H9 (cell line): Measurements from ENCODE around the gene FYCO1. TPM values are rescaled to one million over a fixed set of nuclear protein-coding genes. Genes with fewer than 3 reads are reported as not detected.

Experiments
- DNase-seq: peaks from one replicate; pipeline ENCODE4 v3.0.0-alpha.2; 2017
- H2AFZ ChIP-seq: one replicate; pipeline ENCODE4 v1.6.1; 2013; ENCODE audit warnings: mild to moderate bottlenecking, low read length, control low read depth, moderate library complexity
- H2AK5ac ChIP-seq: 2 replicates; pipeline ENCODE4 v1.6.1; 2013; ENCODE audit warnings: low read length, control low read depth, mixed read lengths; ENCODE audit not compliant: insufficient read length
- H2BK120ac ChIP-seq: one replicate; pipeline ENCODE4 v1.6.1; 2013; ENCODE audit warnings: low read depth, mild to moderate bottlenecking, low read length, control low read depth, inconsistent platforms; ENCODE audit not compliant: poor library complexity, severe bottlenecking
- H2BK12ac ChIP-seq: 2 replicates; pipeline ENCODE4 v1.6.1; 2013; ENCODE audit warnings: low read length, control low read depth, mixed read lengths, low read depth; ENCODE audit not compliant: insufficient read length
- H2BK15ac ChIP-seq: 2 replicates; pipeline ENCODE4 v1.6.1; 2013; ENCODE audit warnings: low read depth, low read length, control low read depth
- H2BK20ac ChIP-seq: one replicate; pipeline ENCODE4 v1.6.1; 2013; ENCODE audit warnings: low read depth, mild to moderate bottlenecking, low read length, control low read depth, inconsistent platforms; ENCODE audit not compliant: poor library complexity, severe bottlenecking
- H2BK5ac ChIP-seq: 2 replicates; pipeline ENCODE4 v1.6.1; 2013; ENCODE audit warnings: low read length, control low read depth, mixed read lengths; ENCODE audit not compliant: insufficient read length
- H3K14ac ChIP-seq: 2 replicates; pipeline ENCODE4 v1.6.1; 2013; ENCODE audit warnings: low read length, control low read depth; ENCODE audit not compliant: insufficient read depth
- H3K18ac ChIP-seq: 2 replicates; pipeline ENCODE4 v1.6.1; 2013; ENCODE audit warnings: low read depth, mild to moderate bottlenecking, mixed read lengths, low read length, control low read depth; ENCODE audit not compliant: insufficient read length
- H3K23ac ChIP-seq: 2 replicates; pipeline ENCODE4 v1.6.1; 2013; ENCODE audit warnings: low read length, control low read depth, mixed read lengths, low read depth; ENCODE audit not compliant: insufficient read length
- H3K23me2 ChIP-seq: 2 replicates; pipeline ENCODE4 v1.6.1; 2013; ENCODE audit warnings: low read depth, mild to moderate bottlenecking, mixed read lengths, low read length, control low read depth; ENCODE audit not compliant: insufficient read length, poor library complexity, severe bottlenecking
- H3K27ac ChIP-seq: 2 replicates; pipeline ENCODE4 v1.5.1; 2013; ENCODE audit warnings: low read length, control low read depth, mixed read lengths, low read depth; ENCODE audit not compliant: insufficient read length
- H3K27me3 ChIP-seq: 2 replicates; pipeline ENCODE4 v1.6.1; 2013; ENCODE audit warnings: low read length, control low read depth, inconsistent platforms; ENCODE audit not compliant: insufficient read depth
- H3K4ac ChIP-seq: 2 replicates; pipeline ENCODE4 v1.6.1; 2013; ENCODE audit warnings: low read depth, mild to moderate bottlenecking, control low read depth, inconsistent platforms, low read length, moderate library complexity
- H3K4me1 ChIP-seq: 2 replicates; pipeline ENCODE4 v1.6.1; 2013; ENCODE audit warnings: low read length, control low read depth, inconsistent platforms; ENCODE audit not compliant: insufficient read depth
- H3K4me2 ChIP-seq: 2 replicates; pipeline ENCODE4 v1.6.1; 2013; ENCODE audit warnings: low read length, control low read depth, mixed read lengths; ENCODE audit not compliant: insufficient read length, insufficient read depth
- H3K56ac ChIP-seq: 2 replicates; pipeline ENCODE4 v1.6.1; 2013; ENCODE audit warnings: low read depth, mild to moderate bottlenecking, mixed read lengths, low read length, control low read depth; ENCODE audit not compliant: insufficient read length
- H3K79me1 ChIP-seq: 2 replicates; pipeline ENCODE4 v1.6.1; 2013; ENCODE audit warnings: low read depth, mild to moderate bottlenecking, moderate library complexity, low read length, control low read depth, inconsistent platforms; ENCODE audit not compliant: insufficient read depth, poor library complexity, severe bottlenecking
- H3K79me2 ChIP-seq: 2 replicates; pipeline ENCODE4 v1.6.1; 2013; ENCODE audit warnings: low read length, control low read depth, inconsistent platforms; ENCODE audit not compliant: insufficient read depth
- H3K9ac ChIP-seq: 2 replicates; pipeline ENCODE4 v1.6.1; 2013; ENCODE audit warnings: low read length, control low read depth, mixed read lengths; ENCODE audit not compliant: insufficient read length; ENCODE audit errors: extremely low read depth
- H3K9me3 ChIP-seq: one replicate; pipeline ENCODE4 v1.6.1; 2013; ENCODE audit warnings: low read depth, low read length, inconsistent platforms; ENCODE audit not compliant: control insufficient read depth
- H3T11ph ChIP-seq: one replicate; pipeline ENCODE4 v1.6.1; 2013; ENCODE audit warnings: mild to moderate bottlenecking, low read length, control low read depth, inconsistent platforms
- H4K20me1 ChIP-seq: one replicate; pipeline ENCODE4 v1.6.1; 2013; ENCODE audit not compliant: control insufficient read depth, insufficient read length, insufficient read depth
- H4K5ac ChIP-seq: 2 replicates; pipeline ENCODE4 v1.6.1; 2013; ENCODE audit warnings: low read depth, mild to moderate bottlenecking, mixed read lengths, low read length, control low read depth; ENCODE audit not compliant: insufficient read length
- H4K8ac ChIP-seq: replicated peaks from 2 replicates; pipeline ENCODE4 v1.6.1; 2013; ENCODE audit warnings: low read length, control low read depth, mixed read lengths, low read depth; ENCODE audit not compliant: insufficient read length
- H4K91ac ChIP-seq: 2 replicates; pipeline ENCODE4 v1.6.1; 2013; ENCODE audit warnings: low read depth, mild to moderate bottlenecking, moderate library complexity, mixed read lengths, low read length, control low read depth; ENCODE audit not compliant: insufficient read length
- H3K27ac Mint-ChIP-seq, 3 experiments: 2 replicates in 2 of 3; 3 replicates in 1 of 3; pipeline ENCODE4 v1.8.0; 2020 to 2021; ENCODE audit warnings: mixed read lengths in 3 of 3, mild to moderate bottlenecking in 1 of 3, moderate library complexity in 1 of 3
- H3K27me3 Mint-ChIP-seq: 2 replicates; pipeline ENCODE4 v1.8.0; 2021; ENCODE audit warnings: low read depth, mild to moderate bottlenecking, moderate library complexity, mixed read lengths
- H3K36me3 Mint-ChIP-seq, 3 experiments: 2 replicates in 2 of 3; 3 replicates in 1 of 3; pipeline ENCODE4 v1.8.0; 2020 to 2021; ENCODE audit warnings: low read depth in 3 of 3, mixed read lengths in 3 of 3; ENCODE audit not compliant: insufficient read depth in 1 of 3
- H3K4me1 Mint-ChIP-seq, 2 experiments: 2 replicates each; pipeline ENCODE4 v1.8.0; 2020; ENCODE audit warnings: mixed read lengths in 2 of 2
- H3K4me3 Mint-ChIP-seq, 2 experiments: 2 replicates in 1 of 2; 3 replicates in 1 of 2; pipeline ENCODE4 v1.8.0; 2020 to 2021; ENCODE audit warnings: mild to moderate bottlenecking in 2 of 2, mixed read lengths in 2 of 2, moderate library complexity in 1 of 2
- H3K9me3 Mint-ChIP-seq, 2 experiments: 2 replicates in 1 of 2; 3 replicates in 1 of 2; pipeline ENCODE4 v1.8.0; 2020; ENCODE audit warnings: mild to moderate bottlenecking in 2 of 2, mixed read lengths in 2 of 2, moderate library complexity in 1 of 2
- WGBS: extraction: QIAGEN DNeasy Blood & Tissue Kit; methylation state at CpG from one replicate; pipeline ENCODE4 v1.1.7; 2013; ENCODE audit warnings: missing lambda C conversion rate, low lambda C conversion rate, mixed read lengths; ENCODE audit not compliant: insufficient read length; ENCODE audit errors: extremely low coverage; 5-methylcytosine and 5-hydroxymethylcytosine counted together
- total RNA-seq: library from RNA; stranded (reverse); gene quantifications from 2 replicates; pipeline ENCODE4 v1.2.1, GENCODE V29; 2021
- TF ChIP-seq, protein P1 (sequence below): fragments of 200-600 bp; sonication (generic); conservative IDR thresholded peaks from 3 replicates; pipeline ENCODE4 v1.8.0; 2021; ENCODE audit warnings: antibody characterized with exemption, mild to moderate bottlenecking

Gene FYCO1
- total RNA-seq, 1 experiment from 2014 or later: 10.4 TPM

DNA sequence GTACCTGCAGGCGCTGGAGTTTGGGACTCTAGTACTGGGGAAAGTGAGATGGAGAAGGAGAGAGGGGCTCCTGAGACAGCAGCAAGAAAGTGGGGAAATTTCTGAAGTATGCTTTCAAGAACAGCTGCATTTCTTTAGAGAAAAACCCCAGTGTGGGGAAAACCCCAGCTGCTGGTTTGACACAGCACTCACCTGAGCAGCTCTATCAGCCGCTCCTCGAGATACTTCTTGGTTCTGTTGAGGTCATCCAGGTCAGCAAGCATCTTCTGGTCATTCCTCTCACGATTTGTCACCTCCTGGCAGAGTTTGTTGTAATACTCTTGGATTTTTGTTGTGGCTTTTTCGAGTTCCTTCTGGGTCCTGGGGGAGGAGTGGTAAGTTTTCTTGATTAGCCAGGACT lies 33.6 kb downstream of the FYCO1 start:
- Histone ChIP-seq H2BK20ac (no peak overlapping the region), H3K79me1 (no peaks in the 10 kb centered on the region), H3K23me2 (no peaks in the 10 kb centered on the region), H2BK5ac (no peak overlapping the region), H3K9ac (no peak overlapping the region), H3K27ac (no peak overlapping the region), H3K56ac (no peak overlapping the region), H2BK15ac (no peak overlapping the region), H4K20me1 (no peaks in the 10 kb centered on the region), H3K27me3 (no peaks in the 10 kb centered on the region), H4K91ac (no peak overlapping the region), H2AK5ac (no peak overlapping the region), H3K4ac (no peak overlapping the region), H2BK120ac (no peak overlapping the region), H4K8ac (no peak overlapping the region), H3K23ac (no peak overlapping the region), H4K5ac (no peak overlapping the region), H3K4me1 (no peaks in the 10 kb centered on the region), H3K4me2 (no peak overlapping the region), H3K79me2 (no peaks in the 10 kb centered on the region), H3K14ac (no peak overlapping the region), H3T11ph (no peak overlapping the region), H2AFZ (no peak overlapping the region), H3K9me3 (no peaks in the 10 kb centered on the region), H2BK12ac (no peak overlapping the region), H3K18ac (no peak overlapping the region)
- no peaks in the 10 kb centered on the region for H3K9me3 Mint-ChIP-seq
- no peaks in the 10 kb centered on the region for H3K27me3 Mint-ChIP-seq
- H3K27ac Mint-ChIP-seq: no peak overlapping the region
- H3K4me3 Mint-ChIP-seq: no peak overlapping the region
- no CpG with 5 or more reads among the region's 5 CpGs for WGBS
- no peaks in the 10 kb centered on the region for H3K4me1 Mint-ChIP-seq
- peaks cover 32 to 90% (median 84%) of the 10 kb centered on the region in 3 experiments; a peak in 6 of 7 replicates for H3K36me3 Mint-ChIP-seq
- no peak for DNase-seq
- TF ChIP-seq, protein P1, sequence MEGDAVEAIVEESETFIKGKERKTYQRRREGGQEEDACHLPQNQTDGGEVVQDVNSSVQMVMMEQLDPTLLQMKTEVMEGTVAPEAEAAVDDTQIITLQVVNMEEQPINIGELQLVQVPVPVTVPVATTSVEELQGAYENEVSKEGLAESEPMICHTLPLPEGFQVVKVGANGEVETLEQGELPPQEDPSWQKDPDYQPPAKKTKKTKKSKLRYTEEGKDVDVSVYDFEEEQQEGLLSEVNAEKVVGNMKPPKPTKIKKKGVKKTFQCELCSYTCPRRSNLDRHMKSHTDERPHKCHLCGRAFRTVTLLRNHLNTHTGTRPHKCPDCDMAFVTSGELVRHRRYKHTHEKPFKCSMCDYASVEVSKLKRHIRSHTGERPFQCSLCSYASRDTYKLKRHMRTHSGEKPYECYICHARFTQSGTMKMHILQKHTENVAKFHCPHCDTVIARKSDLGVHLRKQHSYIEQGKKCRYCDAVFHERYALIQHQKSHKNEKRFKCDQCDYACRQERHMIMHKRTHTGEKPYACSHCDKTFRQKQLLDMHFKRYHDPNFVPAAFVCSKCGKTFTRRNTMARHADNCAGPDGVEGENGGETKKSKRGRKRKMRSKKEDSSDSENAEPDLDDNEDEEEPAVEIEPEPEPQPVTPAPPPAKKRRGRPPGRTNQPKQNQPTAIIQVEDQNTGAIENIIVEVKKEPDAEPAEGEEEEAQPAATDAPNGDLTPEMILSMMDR: no peak
